K562 (cell line): Measurements from ENCODE around the gene PMFBP1. TPM values are rescaled to one million over a fixed set of nuclear protein-coding genes. Genes with fewer than 3 reads are reported as not detected.

Experiments used
- CBX2 ChIP-seq: fragments of 200-600 bp; sonication (generic); IDR thresholded peaks from one replicate; pipeline ENCODE4 v1.6.1; 2012; ENCODE audit warnings: mild to moderate bottlenecking, low read length, inconsistent platforms; ENCODE audit not compliant: insufficient read depth, poor library complexity, severe bottlenecking
- CBX5 ChIP-seq: IDR thresholded peaks from 2 replicates; pipeline ENCODE4 v1.6.1; 2014; ENCODE audit warnings: low read depth, borderline replicate concordance
- E2F3 ChIP-seq: fragments of 250-450 bp; sonication (Bioruptor Pico); IDR thresholded peaks from 2 replicates; pipeline ENCODE4 v1.4.0; 2020; ENCODE audit warnings: mild to moderate bottlenecking
- ELF1 ChIP-seq: fragments of 200-800 bp; sonication (Bioruptor generic); IDR thresholded peaks from 2 replicates; pipeline ENCODE4 v1.6.1; 2016; ENCODE audit warnings: missing genetic modification characterization, missing compliant biosample characterization
- ERF ChIP-seq: fragments of 450-650 bp; formaldehyde crosslinking; IDR thresholded peaks from 2 replicates; pipeline ENCODE4 v1.4.0; 2020; ENCODE audit warnings: mild to moderate bottlenecking, mixed read lengths
- MCM2 ChIP-seq: fragments of 450-650 bp; IDR thresholded peaks from 2 replicates; pipeline ENCODE4 v1.6.1; 2017; ENCODE audit warnings: low read depth, mild to moderate bottlenecking
- NEUROD1 ChIP-seq: fragments of 150-350 bp; IDR thresholded peaks from 2 replicates; pipeline ENCODE4 v1.6.1; 2014; ENCODE audit warnings: borderline replicate concordance, low read length, low read depth; ENCODE audit not compliant: partially characterized antibody
- RBM39 ChIP-seq: fragments of 200-400 bp; formaldehyde crosslinking; optimal IDR thresholded peaks from 2 replicates; pipeline ENCODE3; 2018; ENCODE audit warnings: low read depth, low read length
- RFX1 ChIP-seq: fragments of 450-650 bp; IDR thresholded peaks from 2 replicates; pipeline ENCODE4 v1.6.1; 2016; ENCODE audit warnings: mild to moderate bottlenecking, moderate library complexity
- SIX5 ChIP-seq, 2 experiments: IDR thresholded peaks; 2 replicates each; pipeline ENCODE4 v1.6.1; 2011; ENCODE audit warnings: low read length in 2 of 2, borderline replicate concordance in 1 of 2, low read depth in 1 of 2, mild to moderate bottlenecking in 1 of 2, moderate library complexity in 1 of 2; ENCODE audit not compliant: insufficient read depth in 1 of 2
- SP2 ChIP-seq: IDR thresholded peaks from 2 replicates; pipeline ENCODE4 v1.6.1; 2011; ENCODE audit warnings: mild to moderate bottlenecking, low read depth, low read length, moderate library complexity; ENCODE audit not compliant: poor library complexity, severe bottlenecking; ENCODE audit errors: extremely low read depth
- TRIM28 ChIP-seq: fragments of 450-650 bp; IDR thresholded peaks from 2 replicates; pipeline ENCODE4 v1.6.1; 2017
- XRCC3 ChIP-seq: fragments of 450-650 bp; IDR thresholded peaks from 2 replicates; pipeline ENCODE4 v1.6.1; 2017; ENCODE audit warnings: mild to moderate bottlenecking, moderate library complexity
- ZBTB1 ChIP-seq: sonication (generic); formaldehyde crosslinking; IDR thresholded peaks from 2 replicates; pipeline ENCODE4 v1.8.1; 2023; ENCODE audit warnings: missing genetic modification reagents, low read depth, mild to moderate bottlenecking, borderline replicate concordance
- ZFP30 ChIP-seq: fragments of 250-450 bp; sonication (Bioruptor Pico); IDR thresholded peaks from 2 replicates; pipeline ENCODE4 v1.8.0; 2022; ENCODE audit warnings: moderate library complexity, mild to moderate bottlenecking, inconsistent platforms, borderline replicate concordance
- ZNF232 ChIP-seq: sonication (generic); formaldehyde crosslinking; IDR thresholded peaks from 2 replicates; pipeline ENCODE4 v1.8.0; 2022; ENCODE audit warnings: mild to moderate bottlenecking, missing genetic modification reagents
- ZNF324 ChIP-seq: fragments of 250-450 bp; sonication (Bioruptor Pico); IDR thresholded peaks from 2 replicates; pipeline ENCODE4 v1.4.0; 2020; ENCODE audit warnings: mild to moderate bottlenecking
- ZNF384 ChIP-seq: IDR thresholded peaks from 2 replicates; pipeline ENCODE4 v1.6.1; 2012; ENCODE audit warnings: low read depth, low read length, improper control_type of control experiment
- ZNF431 ChIP-seq: sonication (generic); formaldehyde crosslinking; IDR thresholded peaks from 2 replicates; pipeline ENCODE4 v1.8.0; 2022; ENCODE audit warnings: mild to moderate bottlenecking, missing genetic modification reagents
- ZNF780A ChIP-seq: fragments of 250-450 bp; sonication (Bioruptor Pico); IDR thresholded peaks from 2 replicates; pipeline ENCODE4 v1.5.0; 2021; ENCODE audit warnings: mild to moderate bottlenecking
- ZNF785 ChIP-seq: fragments of 250-450 bp; sonication (Bioruptor Pico); IDR thresholded peaks from 2 replicates; pipeline ENCODE4 v1.4.0; 2020; ENCODE audit warnings: mild to moderate bottlenecking
- polyA plus RNA-seq, 8 experiments: library from polyadenylated mRNA; depleted of rRNA in 4 of 8; stranded (reverse) in 5 of 8; unstranded in 3 of 8; fragments of >200 nt; fragmentation: Nextera tagmentation in 2 of 8; fragmentation: Illumina TruSeq in 1 of 8; extraction: Ambion mirVana in 2 of 8; extraction: Trizol in 1 of 8; gene quantifications; 2 replicates each; pipeline versions ENCODE4 v1.2.1 to v1.2.3, GENCODE V29; 2011 to 2014; ENCODE audit warnings: inconsistent platforms in 1 of 8, missing spikeins in 1 of 8
- total RNA-seq, 7 experiments: library from RNA; depleted of rRNA in 6 of 7; stranded (reverse); fragments of >200 nt in 6 of 7; fragmentation: Illumina TruSeq in 2 of 7; extraction: Trizol in 2 of 7; gene quantifications; 2 replicates each; pipeline versions ENCODE4 v1.2.1 to v1.2.3, GENCODE V29; 2011 to 2021; ENCODE audit warnings: low replicate concordance in 1 of 7
- TF ChIP-seq, protein P1 (sequence below): fragments of 250-450 bp; sonication (Bioruptor Pico); IDR thresholded peaks from 2 replicates; pipeline ENCODE4 v1.8.0; 2021; ENCODE audit warnings: borderline replicate concordance, mild to moderate bottlenecking, moderate library complexity; ENCODE audit not compliant: poor library complexity, severe bottlenecking
- TF ChIP-seq, protein P2 (sequence below): IDR thresholded peaks from 2 replicates; pipeline ENCODE4 v1.6.1; 2011; ENCODE audit not compliant: insufficient read length; ENCODE audit errors: extremely low read depth
- TF ChIP-seq, protein P3 (sequence below): IDR thresholded peaks from 3 replicates; pipeline ENCODE4 v1.6.1; 2011; ENCODE audit warnings: borderline replicate concordance, mild to moderate bottlenecking, moderate library complexity; ENCODE audit not compliant: insufficient read length; ENCODE audit errors: extremely low read depth
- TF ChIP-seq, protein P4 (sequence below): fragments of 250-450 bp; sonication (Bioruptor Pico); IDR thresholded peaks from 2 replicates; pipeline ENCODE4 v1.9.0; 2021; ENCODE audit warnings: mild to moderate bottlenecking

The PMFBP1 gene
- total and polyA plus RNA-seq, 9 of the 15 experiments (the other 6 are each of a cell fraction or from before 2014, with no cell fraction given) = 0.13 to 0.91 (median 0.47) TPM

DNA sequence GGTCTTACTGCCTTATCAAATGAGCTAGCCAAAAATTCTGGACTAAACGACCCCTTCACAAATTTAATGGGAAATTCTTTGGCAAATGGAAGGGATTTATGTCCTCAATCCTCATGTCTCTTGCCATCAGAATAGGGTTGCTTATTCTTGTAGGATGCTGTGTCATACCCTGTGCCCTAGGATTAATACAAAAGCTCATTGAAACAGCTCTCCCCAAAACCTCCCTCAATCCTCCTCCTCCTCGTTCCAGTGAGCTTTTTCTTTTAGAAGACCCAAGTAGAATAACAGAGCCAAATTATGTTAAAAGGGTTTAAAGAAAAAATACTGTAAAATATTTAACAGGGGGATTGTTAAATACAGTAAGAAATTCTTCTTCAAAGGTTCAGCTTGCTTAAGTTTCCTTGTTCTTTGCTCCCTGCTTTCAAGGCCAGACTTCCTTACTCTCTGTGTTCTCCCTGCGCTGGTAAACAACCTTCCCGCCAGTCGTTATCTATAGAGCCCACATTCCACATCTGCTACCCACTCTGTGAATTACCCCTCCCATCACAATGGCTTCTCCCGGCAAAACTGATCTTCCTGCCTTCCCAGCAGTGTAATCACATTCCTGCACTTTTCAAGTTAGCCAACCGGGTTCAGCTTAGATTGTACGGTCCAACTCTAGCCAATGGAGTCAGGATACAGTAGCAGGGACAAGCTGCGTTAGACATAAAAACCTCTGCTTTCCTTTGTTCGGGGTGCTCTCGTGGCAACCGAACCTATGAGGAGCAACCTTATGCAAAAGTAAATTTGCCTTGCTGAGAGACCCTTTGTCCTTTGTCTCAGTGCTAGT is 99.2 kb downstream of the PMFBP1 start (continued):
- TF ChIP-seq, protein P1, sequence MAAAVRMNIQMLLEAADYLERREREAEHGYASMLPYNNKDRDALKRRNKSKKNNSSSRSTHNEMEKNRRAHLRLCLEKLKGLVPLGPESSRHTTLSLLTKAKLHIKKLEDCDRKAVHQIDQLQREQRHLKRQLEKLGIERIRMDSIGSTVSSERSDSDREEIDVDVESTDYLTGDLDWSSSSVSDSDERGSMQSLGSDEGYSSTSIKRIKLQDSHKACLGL = no peak
- TF ChIP-seq RBM39 (no peak), ZNF431 (CRISPR knock-in tag) (no peak), RFX1 (no peak), ERF (no peak), SP2 (no peak), CBX5 (no peak), ZFP30 (no peak), ZNF324 (CRISPR knock-in tag) (no peak), ZBTB1 (CRISPR knock-in tag) (no peak), TRIM28 (peak; percentile 73), E2F3 (CRISPR knock-in tag) (no peak), ZNF384 (no peak), CBX2 (no peak), ZNF780A (CRISPR knock-in tag) (no peak), ZNF232 (CRISPR knock-in tag) (no peak), XRCC3 (no peak), SIX5 (IDR thresholded peaks at IDR 0.05; ENCODE audit: borderline replicate concordance in 1 of 2, insufficient read depth in 1 of 2, low read depth in 1 of 2, low read length in 2 of 2) (no peak), ELF1 (tag) (0 out of 2 replicates have a peak, but pooled peaks have one; percentile 14), MCM2 (no peak), ZNF785 (CRISPR knock-in tag) (no peak), NEUROD1 (peak; percentile 26)
- TF ChIP-seq, protein P2, sequence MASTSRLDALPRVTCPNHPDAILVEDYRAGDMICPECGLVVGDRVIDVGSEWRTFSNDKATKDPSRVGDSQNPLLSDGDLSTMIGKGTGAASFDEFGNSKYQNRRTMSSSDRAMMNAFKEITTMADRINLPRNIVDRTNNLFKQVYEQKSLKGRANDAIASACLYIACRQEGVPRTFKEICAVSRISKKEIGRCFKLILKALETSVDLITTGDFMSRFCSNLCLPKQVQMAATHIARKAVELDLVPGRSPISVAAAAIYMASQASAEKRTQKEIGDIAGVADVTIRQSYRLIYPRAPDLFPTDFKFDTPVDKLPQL = no peak
- TF ChIP-seq, protein P3, sequence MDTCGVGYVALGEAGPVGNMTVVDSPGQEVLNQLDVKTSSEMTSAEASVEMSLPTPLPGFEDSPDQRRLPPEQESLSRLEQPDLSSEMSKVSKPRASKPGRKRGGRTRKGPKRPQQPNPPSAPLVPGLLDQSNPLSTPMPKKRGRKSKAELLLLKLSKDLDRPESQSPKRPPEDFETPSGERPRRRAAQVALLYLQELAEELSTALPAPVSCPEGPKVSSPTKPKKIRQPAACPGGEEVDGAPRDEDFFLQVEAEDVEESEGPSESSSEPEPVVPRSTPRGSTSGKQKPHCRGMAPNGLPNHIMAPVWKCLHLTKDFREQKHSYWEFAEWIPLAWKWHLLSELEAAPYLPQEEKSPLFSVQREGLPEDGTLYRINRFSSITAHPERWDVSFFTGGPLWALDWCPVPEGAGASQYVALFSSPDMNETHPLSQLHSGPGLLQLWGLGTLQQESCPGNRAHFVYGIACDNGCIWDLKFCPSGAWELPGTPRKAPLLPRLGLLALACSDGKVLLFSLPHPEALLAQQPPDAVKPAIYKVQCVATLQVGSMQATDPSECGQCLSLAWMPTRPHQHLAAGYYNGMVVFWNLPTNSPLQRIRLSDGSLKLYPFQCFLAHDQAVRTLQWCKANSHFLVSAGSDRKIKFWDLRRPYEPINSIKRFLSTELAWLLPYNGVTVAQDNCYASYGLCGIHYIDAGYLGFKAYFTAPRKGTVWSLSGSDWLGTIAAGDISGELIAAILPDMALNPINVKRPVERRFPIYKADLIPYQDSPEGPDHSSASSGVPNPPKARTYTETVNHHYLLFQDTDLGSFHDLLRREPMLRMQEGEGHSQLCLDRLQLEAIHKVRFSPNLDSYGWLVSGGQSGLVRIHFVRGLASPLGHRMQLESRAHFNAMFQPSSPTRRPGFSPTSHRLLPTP = no peak
- TF ChIP-seq, protein P4, sequence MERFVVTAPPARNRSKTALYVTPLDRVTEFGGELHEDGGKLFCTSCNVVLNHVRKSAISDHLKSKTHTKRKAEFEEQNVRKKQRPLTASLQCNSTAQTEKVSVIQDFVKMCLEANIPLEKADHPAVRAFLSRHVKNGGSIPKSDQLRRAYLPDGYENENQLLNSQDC = no peak
